SK-N-SH (cell line): ENCODE results near the gene RRAD. TPM values are rescaled to one million over a fixed set of nuclear protein-coding genes. Genes with fewer than 3 reads are reported as not detected.

Source experiments
- CTCF ChIA-PET: fragments of 300-600, 350-600 bp; formaldehyde crosslinking; extraction: SDS; loops from one replicate; lab custom pipeline; 2021; lab: Yijun Ruan, JAX
- POLR2A ChIA-PET: fragments of 350-600 bp; sonication (Branson Sonifier 250); formaldehyde crosslinking; extraction: SDS; loops from one replicate; lab custom pipeline; 2020; ENCODE audit warnings: antibody characterized with exemption, inconsistent platforms; lab: Yijun Ruan, JAX
- DNase-seq: peaks from one replicate; pipeline ENCODE4 v3.0.0; 2012
- H2AFZ ChIP-seq: fragments of 200-600 bp; sonication (generic); 2 replicates; pipeline ENCODE4 v1.8.1; 2016; ENCODE audit warnings: antibody characterized with exemption, mild to moderate bottlenecking, low read depth
- H3F3A ChIP-seq: fragments of 200-600 bp; sonication (generic); replicated peaks from 2 replicates; pipeline ENCODE3; 2016; ENCODE audit warnings: antibody characterized with exemption, mild to moderate bottlenecking; ENCODE audit not compliant: insufficient read depth
- H3K27ac ChIP-seq, 2 experiments: fragments of 200-500 bp in 1 of 2; fragments of 200-600 bp in 1 of 2; sonication (Bioruptor generic) in 1 of 2; sonication (generic), shearing (Covaris generic) in 1 of 2; 2 replicates each; pipeline versions ENCODE4 v1.5.1 to v1.6.1; 2014 to 2016; ENCODE audit warnings: low read depth in 2 of 2, inconsistent platforms in 1 of 2, low read length in 1 of 2, mild to moderate bottlenecking in 1 of 2, mixed read lengths in 1 of 2
- H3K27me3 ChIP-seq: fragments of 200-600 bp; sonication (generic), shearing (Covaris generic); 2 replicates; pipeline ENCODE4 v1.6.1; 2016; ENCODE audit warnings: mixed run types; ENCODE audit not compliant: insufficient read depth
- H3K36me3 ChIP-seq, 2 experiments: fragments of 200-500 bp in 1 of 2; fragments of 200-600 bp in 1 of 2; sonication (Bioruptor generic) in 1 of 2; sonication (generic) in 1 of 2; replicated peaks in 1 of 2; 2 replicates each; pipeline versions ENCODE3 to v1.5.1; 2014 to 2016; ENCODE audit warnings: low read length in 1 of 2, mild to moderate bottlenecking in 1 of 2; ENCODE audit not compliant: insufficient read depth in 2 of 2, control insufficient read depth in 1 of 2
- H3K4me1 ChIP-seq, 2 experiments: fragments of 200-500 bp in 1 of 2; fragments of 200-600 bp in 1 of 2; sonication (Bioruptor generic) in 1 of 2; sonication (generic), shearing (Covaris generic) in 1 of 2; 2 replicates each; pipeline versions ENCODE4 v1.5.1 to v1.6.1; 2014 to 2016; ENCODE audit warnings: low read depth in 1 of 2, low read length in 1 of 2, mixed run types in 1 of 2; ENCODE audit not compliant: insufficient read depth in 2 of 2, control insufficient read depth in 1 of 2
- H3K4me2 ChIP-seq: fragments of 200-600 bp; sonication (generic), shearing (Covaris generic); 2 replicates; pipeline ENCODE4 v1.6.1; 2017; ENCODE audit warnings: mixed run types
- H3K4me3 ChIP-seq, 2 experiments: fragments of 200-500 bp in 1 of 2; fragments of 200-600 bp in 1 of 2; sonication (Bioruptor generic) in 1 of 2; sonication (generic), shearing (Covaris generic) in 1 of 2; 2 replicates each; pipeline versions ENCODE4 v1.5.1 to v1.8.1; 2014 to 2016; ENCODE audit warnings: low read depth in 2 of 2, inconsistent platforms in 1 of 2, low read length in 1 of 2, mild to moderate bottlenecking in 1 of 2, mixed read lengths in 1 of 2, moderate library complexity in 1 of 2
- H3K79me2 ChIP-seq: fragments of 200-600 bp; sonication (generic); 2 replicates; pipeline ENCODE4 v1.8.1; 2017; ENCODE audit warnings: mild to moderate bottlenecking; ENCODE audit not compliant: insufficient read depth
- H3K9ac ChIP-seq: fragments of 200-600 bp; sonication (generic); 2 replicates; pipeline ENCODE4 v1.6.1; 2017; ENCODE audit warnings: mixed run types
- H3K9me2 ChIP-seq: fragments of 200-600 bp; sonication (generic); 2 replicates; pipeline ENCODE4 v1.6.1; 2017; ENCODE audit warnings: mixed run types
- H3K9me3 ChIP-seq: fragments of 200-600 bp; sonication (generic); 2 replicates; pipeline ENCODE4 v1.6.1; 2017; ENCODE audit warnings: mixed run types, mild to moderate bottlenecking, moderate library complexity
- H4K20me1 ChIP-seq: fragments of 200-600 bp; sonication (generic); 2 replicates; pipeline ENCODE4 v1.6.1; 2017; ENCODE audit warnings: mild to moderate bottlenecking, mixed run types; ENCODE audit not compliant: insufficient read depth
- CHD2 ChIP-seq: fragments of 150-350 bp; IDR thresholded peaks from 2 replicates; pipeline ENCODE4 v1.6.1; 2018; ENCODE audit warnings: low read length; ENCODE audit not compliant: partially characterized antibody
- CTCF ChIP-seq: fragments of 200-600 bp; sonication (generic); IDR thresholded peaks from 2 replicates; pipeline ENCODE4 v1.6.1; 2017; ENCODE audit warnings: antibody characterized with exemption, mild to moderate bottlenecking, moderate library complexity
- ELF1 ChIP-seq: IDR thresholded peaks from 2 replicates; pipeline ENCODE4 v1.4.0; 2012
- FOSL2 ChIP-seq: IDR thresholded peaks from 2 replicates; pipeline ENCODE4 v1.4.0; 2012; ENCODE audit warnings: low read depth, mild to moderate bottlenecking, moderate library complexity, borderline replicate concordance
- FOXJ3 ChIP-seq: sonication (generic); formaldehyde crosslinking; IDR thresholded peaks from 2 replicates; pipeline ENCODE4 v1.5.1; 2020; ENCODE audit warnings: mild to moderate bottlenecking, missing genetic modification reagents
- FOXM1 ChIP-seq: IDR thresholded peaks from 2 replicates; pipeline ENCODE4 v1.4.0; 2012; ENCODE audit warnings: low read depth, mild to moderate bottlenecking
- GABPA ChIP-seq: IDR thresholded peaks from 2 replicates; pipeline ENCODE4 v1.4.0; 2012; ENCODE audit warnings: low read depth, mild to moderate bottlenecking
- NFIC ChIP-seq: IDR thresholded peaks from 2 replicates; pipeline ENCODE4 v1.4.0; 2012; ENCODE audit warnings: borderline replicate concordance
- NRF1 ChIP-seq: IDR thresholded peaks from 2 replicates; pipeline ENCODE4 v1.6.1; 2012; ENCODE audit warnings: low read depth, mild to moderate bottlenecking, low read length
- PBX3 ChIP-seq: IDR thresholded peaks from 2 replicates; pipeline ENCODE4; 2012
- POLR2AphosphoS5 ChIP-seq: IDR thresholded peaks from 2 replicates; pipeline ENCODE4 v1.6.1; 2012; ENCODE audit warnings: low read depth, low read length
- TAF1 ChIP-seq: IDR thresholded peaks from 2 replicates; pipeline ENCODE4 v1.6.1; 2012; ENCODE audit warnings: low read depth, mild to moderate bottlenecking, low read length, moderate library complexity, borderline replicate concordance
- TEAD4 ChIP-seq: IDR thresholded peaks from 2 replicates; pipeline ENCODE4 v1.4.0; 2012; ENCODE audit warnings: mild to moderate bottlenecking, borderline replicate concordance; ENCODE audit not compliant: insufficient read depth
- USF1 ChIP-seq: IDR thresholded peaks from 2 replicates; pipeline ENCODE4 v1.4.0; 2012; ENCODE audit warnings: low read depth, borderline replicate concordance
- WGBS: methylation state at CpG from one replicate; pipeline ENCODE4 v1.1.6; 2017; ENCODE audit warnings: low lambda C conversion rate; 5-methylcytosine and 5-hydroxymethylcytosine counted together
- polyA plus RNA-seq, 3 experiments: library from polyadenylated mRNA; depleted of rRNA; stranded (reverse); fragments of >200 nt; gene quantifications; 2 replicates each; pipeline ENCODE4 v1.2.3, GENCODE V29; 2012
- TF ChIP-seq, protein P1 (sequence below): IDR thresholded peaks from 2 replicates; pipeline ENCODE4 v1.6.1; 2012; ENCODE audit warnings: mild to moderate bottlenecking, low read depth, low read length, moderate library complexity
- TF ChIP-seq, protein P2 (sequence below): IDR thresholded peaks from 2 replicates; pipeline ENCODE4 v1.4.0; 2012; ENCODE audit warnings: low read depth, borderline replicate concordance

RRAD gene
- polyA plus RNA-seq, 1 of the 3 experiments (the other 2 are of a cell fraction): 9.3 TPM

- H3K27me3 ChIP-seq: no peaks in the 10 kb centered on the region
- H3K4me3 ChIP-seq: no peak overlapping the region
- no peaks in the 10 kb centered on the region for H4K20me1 ChIP-seq
- H3K9ac ChIP-seq: no peak overlapping the region
- H3K9me3 ChIP-seq: no peaks in the 10 kb centered on the region; the same call in 1 of the 2 replicates
- H3K36me3 ChIP-seq: no peaks in the 10 kb centered on the region
- no peak overlapping the region for H3K4me2 ChIP-seq
- TF ChIP-seq FOXM1 (no peak), FOSL2 (no peak), POLR2AphosphoS5 (no peak), CHD2 (no peak), NRF1 (no peak), USF1 (no peak), CTCF (no peak), GABPA (no peak), NFIC (no peak), PBX3 (no peak), TAF1 (no peak), FOXJ3 (CRISPR knock-in tag) (no peak), ELF1 (no peak), TEAD4 (no peak)
- TF ChIP-seq, protein P1, sequence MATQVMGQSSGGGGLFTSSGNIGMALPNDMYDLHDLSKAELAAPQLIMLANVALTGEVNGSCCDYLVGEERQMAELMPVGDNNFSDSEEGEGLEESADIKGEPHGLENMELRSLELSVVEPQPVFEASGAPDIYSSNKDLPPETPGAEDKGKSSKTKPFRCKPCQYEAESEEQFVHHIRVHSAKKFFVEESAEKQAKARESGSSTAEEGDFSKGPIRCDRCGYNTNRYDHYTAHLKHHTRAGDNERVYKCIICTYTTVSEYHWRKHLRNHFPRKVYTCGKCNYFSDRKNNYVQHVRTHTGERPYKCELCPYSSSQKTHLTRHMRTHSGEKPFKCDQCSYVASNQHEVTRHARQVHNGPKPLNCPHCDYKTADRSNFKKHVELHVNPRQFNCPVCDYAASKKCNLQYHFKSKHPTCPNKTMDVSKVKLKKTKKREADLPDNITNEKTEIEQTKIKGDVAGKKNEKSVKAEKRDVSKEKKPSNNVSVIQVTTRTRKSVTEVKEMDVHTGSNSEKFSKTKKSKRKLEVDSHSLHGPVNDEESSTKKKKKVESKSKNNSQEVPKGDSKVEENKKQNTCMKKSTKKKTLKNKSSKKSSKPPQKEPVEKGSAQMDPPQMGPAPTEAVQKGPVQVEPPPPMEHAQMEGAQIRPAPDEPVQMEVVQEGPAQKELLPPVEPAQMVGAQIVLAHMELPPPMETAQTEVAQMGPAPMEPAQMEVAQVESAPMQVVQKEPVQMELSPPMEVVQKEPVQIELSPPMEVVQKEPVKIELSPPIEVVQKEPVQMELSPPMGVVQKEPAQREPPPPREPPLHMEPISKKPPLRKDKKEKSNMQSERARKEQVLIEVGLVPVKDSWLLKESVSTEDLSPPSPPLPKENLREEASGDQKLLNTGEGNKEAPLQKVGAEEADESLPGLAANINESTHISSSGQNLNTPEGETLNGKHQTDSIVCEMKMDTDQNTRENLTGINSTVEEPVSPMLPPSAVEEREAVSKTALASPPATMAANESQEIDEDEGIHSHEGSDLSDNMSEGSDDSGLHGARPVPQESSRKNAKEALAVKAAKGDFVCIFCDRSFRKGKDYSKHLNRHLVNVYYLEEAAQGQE: no peak
- TF ChIP-seq, protein P2, sequence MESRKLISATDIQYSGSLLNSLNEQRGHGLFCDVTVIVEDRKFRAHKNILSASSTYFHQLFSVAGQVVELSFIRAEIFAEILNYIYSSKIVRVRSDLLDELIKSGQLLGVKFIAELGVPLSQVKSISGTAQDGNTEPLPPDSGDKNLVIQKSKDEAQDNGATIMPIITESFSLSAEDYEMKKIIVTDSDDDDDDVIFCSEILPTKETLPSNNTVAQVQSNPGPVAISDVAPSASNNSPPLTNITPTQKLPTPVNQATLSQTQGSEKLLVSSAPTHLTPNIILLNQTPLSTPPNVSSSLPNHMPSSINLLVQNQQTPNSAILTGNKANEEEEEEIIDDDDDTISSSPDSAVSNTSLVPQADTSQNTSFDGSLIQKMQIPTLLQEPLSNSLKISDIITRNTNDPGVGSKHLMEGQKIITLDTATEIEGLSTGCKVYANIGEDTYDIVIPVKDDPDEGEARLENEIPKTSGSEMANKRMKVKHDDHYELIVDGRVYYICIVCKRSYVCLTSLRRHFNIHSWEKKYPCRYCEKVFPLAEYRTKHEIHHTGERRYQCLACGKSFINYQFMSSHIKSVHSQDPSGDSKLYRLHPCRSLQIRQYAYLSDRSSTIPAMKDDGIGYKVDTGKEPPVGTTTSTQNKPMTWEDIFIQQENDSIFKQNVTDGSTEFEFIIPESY: no peak
- H3K27ac ChIP-seq: no peak overlapping the region
- CTCF ChIA-PET: interaction anchor here (1.0 to 6.2 kb wide), 4 partner anchors 55 to 341 kb away, joined by 4 to 81 read pairs (median 6); partner anchors contain the start of gene NAE1
- POLR2A ChIA-PET: no interaction called here
- WGBS: 92% methylated on average over 6 of the region's 6 CpGs
- no peaks in the 10 kb centered on the region for H3K79me2 ChIP-seq
- no peak for DNase-seq
- no peak overlapping the region for H2AFZ ChIP-seq
- H3F3A ChIP-seq: peaks cover 9% of the 10 kb centered on the region
- H3K4me1 ChIP-seq: peaks cover 0 to 8% of the 10 kb centered on the region in 2 experiments; a peak in 1 of 4 replicates
- no peaks in the 10 kb centered on the region for H3K9me2 ChIP-seq
Observed at GRCh38 chr16:66949472-66949871, 24.1 kb upstream of the RRAD start.
